MM.1S (cell line): ENCODE results near the gene A4GALT.
"Not testable (repeated sequence)": the region's sequence is repeated elsewhere in the genome, so short reads cannot be mapped to it uniquely, and the experiment has no call there.

Experiments used
- DNase-seq: peaks from one replicate; pipeline ENCODE4 v3.0.0-alpha.2; 2015
- H2AFZ ChIP-seq: fragments of 300-600 bp; sonication (generic); 2 replicates; pipeline ENCODE4 v1.6.0; 2016; ENCODE audit warnings: antibody characterized with exemption, low read length
- H3F3A ChIP-seq: fragments of 300-600 bp; sonication (generic); 2 replicates; pipeline ENCODE4 v1.6.1; 2016; ENCODE audit warnings: mild to moderate bottlenecking, antibody characterized with exemption, low read length, moderate library complexity, mixed read lengths; ENCODE audit not compliant: insufficient read depth
- H3K27ac ChIP-seq: fragments of 300-600 bp; sonication (generic); 2 replicates; pipeline ENCODE4 v1.5.1; 2016; ENCODE audit warnings: mild to moderate bottlenecking, low read length
- H3K27me3 ChIP-seq: fragments of 300-600 bp; sonication (generic); replicated peaks from 2 replicates; pipeline ENCODE4 v1.6.0; 2016; ENCODE audit warnings: low read length; ENCODE audit not compliant: insufficient read depth
- H3K36me3 ChIP-seq: fragments of 300-600 bp; sonication (generic); replicated peaks from 2 replicates; pipeline ENCODE4 v1.6.1; 2016; ENCODE audit warnings: mild to moderate bottlenecking, low read length, mixed read lengths; ENCODE audit not compliant: insufficient read depth
- H3K4me1 ChIP-seq: fragments of 300-600 bp; sonication (generic); 2 replicates; pipeline ENCODE4 v1.6.1; 2016; ENCODE audit warnings: low read length, mixed read lengths
- H3K4me2 ChIP-seq: fragments of 300-600 bp; sonication (generic); 2 replicates; pipeline ENCODE4 v1.6.0; 2016; ENCODE audit warnings: low read depth, low read length
- H3K4me3 ChIP-seq: fragments of 300-600 bp; sonication (generic); 2 replicates; pipeline ENCODE4 v1.5.1; 2016; ENCODE audit warnings: low read length, mixed read lengths
- H3K79me2 ChIP-seq: fragments of 300-600 bp; sonication (generic); 2 replicates; pipeline ENCODE4 v1.6.1; 2016; ENCODE audit warnings: mixed run types, low read length, mixed read lengths
- H3K9ac ChIP-seq: fragments of 300-600 bp; sonication (generic); 2 replicates; pipeline ENCODE4 v1.6.1; 2016; ENCODE audit warnings: low read length, mixed read lengths
- H3K9me2 ChIP-seq: fragments of 300-600 bp; sonication (generic); replicated peaks from 2 replicates; pipeline ENCODE4 v1.6.1; 2016; ENCODE audit warnings: mild to moderate bottlenecking, low read length, mixed read lengths; ENCODE audit not compliant: insufficient read depth
- H3K9me3 ChIP-seq: fragments of 300-600 bp; sonication (generic); replicated peaks from 2 replicates; pipeline ENCODE4 v1.6.1; 2016; ENCODE audit warnings: mild to moderate bottlenecking, low read length, mixed read lengths; ENCODE audit not compliant: insufficient read depth
- H4K20me1 ChIP-seq: fragments of 300-600 bp; sonication (generic); 2 replicates; pipeline ENCODE4 v1.6.1; 2016; ENCODE audit warnings: mild to moderate bottlenecking, low read length, moderate library complexity, mixed read lengths; ENCODE audit not compliant: insufficient read depth
- EZH2 ChIP-seq: fragments of 300-600 bp; sonication (generic); optimal IDR thresholded peaks from 2 replicates; pipeline ENCODE3; 2017; ENCODE audit warnings: low read depth, mild to moderate bottlenecking, antibody characterized with exemption, low read length, mixed read lengths
- EZH2phosphoT487 ChIP-seq: fragments of 300-600 bp; sonication (generic); IDR thresholded peaks from 2 replicates; pipeline ENCODE4 v1.6.1; 2018; ENCODE audit warnings: antibody characterized with exemption, low read length
- TF ChIP-seq, protein P1 (sequence below): fragments of 300-600 bp; sonication (generic); IDR thresholded peaks from 2 replicates; pipeline ENCODE4 v1.5.1; 2016; ENCODE audit warnings: antibody characterized with exemption, low read length, mixed read lengths

A4GALT gene

DNA sequence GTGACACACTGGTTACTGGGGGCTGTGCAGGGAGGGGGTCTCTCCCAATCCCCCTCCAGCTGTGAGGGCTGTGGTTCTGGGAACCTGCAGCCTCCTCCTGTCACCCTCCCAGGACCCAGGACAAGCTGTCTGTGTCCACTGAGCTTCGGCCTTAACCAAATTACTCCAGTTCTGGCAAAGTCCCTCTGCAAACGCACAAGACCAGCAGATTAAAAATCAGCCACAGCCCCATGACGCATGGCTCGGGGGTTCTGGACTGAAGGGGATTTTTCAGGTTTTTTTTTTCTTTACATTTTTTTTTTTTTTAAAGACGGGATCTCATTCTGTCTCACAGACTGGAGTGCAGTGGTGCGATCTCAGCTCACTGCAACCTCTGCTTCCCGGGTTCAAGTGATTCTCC lies 32.2 kb upstream of the A4GALT start:
- Histone ChIP-seq H3K4me3 (no peak overlapping the region), H3K9me2 (no peaks in the 10 kb centered on the region), H3K79me2 (no peaks in the 10 kb centered on the region), H3K27ac (no peak overlapping the region), H3K9me3 (no peaks in the 10 kb centered on the region), H2AFZ (no peak overlapping the region), H3K27me3 (0 out of 2 replicates have a peak, but pooled peaks cover 2% of the 10 kb centered on the region), H3K4me2 (no peak overlapping the region), H3K36me3 (no peaks in the 10 kb centered on the region), H3K4me1 (no peaks in the 10 kb centered on the region), H3K9ac (no peak overlapping the region), H3F3A (no peaks in the 10 kb centered on the region), H4K20me1 (no peaks in the 10 kb centered on the region)
- TF ChIP-seq, protein P1, sequence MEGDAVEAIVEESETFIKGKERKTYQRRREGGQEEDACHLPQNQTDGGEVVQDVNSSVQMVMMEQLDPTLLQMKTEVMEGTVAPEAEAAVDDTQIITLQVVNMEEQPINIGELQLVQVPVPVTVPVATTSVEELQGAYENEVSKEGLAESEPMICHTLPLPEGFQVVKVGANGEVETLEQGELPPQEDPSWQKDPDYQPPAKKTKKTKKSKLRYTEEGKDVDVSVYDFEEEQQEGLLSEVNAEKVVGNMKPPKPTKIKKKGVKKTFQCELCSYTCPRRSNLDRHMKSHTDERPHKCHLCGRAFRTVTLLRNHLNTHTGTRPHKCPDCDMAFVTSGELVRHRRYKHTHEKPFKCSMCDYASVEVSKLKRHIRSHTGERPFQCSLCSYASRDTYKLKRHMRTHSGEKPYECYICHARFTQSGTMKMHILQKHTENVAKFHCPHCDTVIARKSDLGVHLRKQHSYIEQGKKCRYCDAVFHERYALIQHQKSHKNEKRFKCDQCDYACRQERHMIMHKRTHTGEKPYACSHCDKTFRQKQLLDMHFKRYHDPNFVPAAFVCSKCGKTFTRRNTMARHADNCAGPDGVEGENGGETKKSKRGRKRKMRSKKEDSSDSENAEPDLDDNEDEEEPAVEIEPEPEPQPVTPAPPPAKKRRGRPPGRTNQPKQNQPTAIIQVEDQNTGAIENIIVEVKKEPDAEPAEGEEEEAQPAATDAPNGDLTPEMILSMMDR = no peak
- no peak for TF ChIP-seq EZH2
- no peak for TF ChIP-seq EZH2phosphoT487
- no peak for DNase-seq

DNA sequence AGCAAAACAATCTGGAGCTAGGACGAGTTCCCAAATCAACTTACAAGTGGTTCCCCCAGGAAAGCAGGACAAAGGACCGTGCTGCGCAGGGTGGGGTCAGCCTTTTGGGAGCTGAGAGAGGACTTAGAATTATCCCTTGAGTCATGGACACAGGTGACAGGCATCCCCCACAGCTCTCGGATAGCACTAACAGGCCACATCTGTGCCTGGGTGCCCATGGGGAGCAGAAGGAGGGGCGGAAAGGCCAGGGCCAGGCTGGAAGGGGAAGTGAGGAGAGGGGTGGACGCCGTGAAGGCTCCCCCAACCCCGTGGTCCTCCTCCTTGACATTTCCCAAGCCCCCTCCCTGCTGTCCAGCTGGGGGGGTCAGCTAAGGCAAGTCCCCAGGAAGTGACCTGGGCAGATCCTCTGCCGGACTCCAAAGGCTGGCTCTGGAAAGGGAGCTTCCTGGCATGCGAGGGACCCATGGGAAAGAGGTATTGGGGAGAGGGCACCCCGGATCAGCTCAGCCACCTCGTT lies 31.6 kb upstream of the A4GALT start:
- no peak overlapping the region for H3K4me2 ChIP-seq
- no peak overlapping the region for H2AFZ ChIP-seq
- TF ChIP-seq EZH2phosphoT487 (no peak), EZH2 (no peak)
- TF ChIP-seq, protein P1 = no peak
- H3K9me3 ChIP-seq = no peaks in the 10 kb centered on the region
- no peak overlapping the region for H3K9ac ChIP-seq
- no peaks in the 10 kb centered on the region for H3K9me2 ChIP-seq
- no peak for DNase-seq
- no peaks in the 10 kb centered on the region for H4K20me1 ChIP-seq
- 0 out of 2 replicates have a peak, but pooled peaks cover 2% of the 10 kb centered on the region for H3K27me3 ChIP-seq
- no peaks in the 10 kb centered on the region for H3K79me2 ChIP-seq
- no peaks in the 10 kb centered on the region for H3F3A ChIP-seq
- no peaks in the 10 kb centered on the region for H3K4me1 ChIP-seq
- H3K27ac ChIP-seq = no peak overlapping the region
- H3K4me3 ChIP-seq = no peak overlapping the region
- H3K36me3 ChIP-seq = no peaks in the 10 kb centered on the region

DNA sequence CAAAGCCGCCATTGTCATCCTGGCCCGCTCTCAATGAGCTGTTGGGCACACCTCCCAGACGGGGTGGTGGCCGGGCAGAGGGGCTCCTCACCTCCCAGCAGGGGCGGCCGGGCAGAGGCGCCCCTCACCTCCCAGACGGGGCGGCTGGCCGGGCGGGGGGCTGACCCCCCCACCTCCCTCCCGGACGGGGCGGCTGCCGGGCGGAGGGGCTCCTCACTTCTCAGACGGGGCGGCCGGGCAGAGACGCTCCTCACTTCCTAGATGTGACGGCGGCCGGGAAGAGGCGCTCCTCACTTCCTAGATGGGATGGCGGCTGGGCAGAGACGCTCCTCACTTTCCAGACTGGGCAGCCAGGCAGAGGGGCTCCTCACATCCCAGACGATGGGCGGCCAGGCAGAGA lies 29.8 kb upstream of the A4GALT start:
- H3K27me3 ChIP-seq, H3K9me2 ChIP-seq, H4K20me1 ChIP-seq, H3K79me2 ChIP-seq, H3K4me3 ChIP-seq, DNase-seq, H3K4me2 ChIP-seq, H3K27ac ChIP-seq, H3K9ac ChIP-seq, H3K36me3 ChIP-seq, H3K4me1 ChIP-seq, H2AFZ ChIP-seq, H3F3A ChIP-seq, H3K9me3 ChIP-seq: not testable (repeated sequence)

DNA sequence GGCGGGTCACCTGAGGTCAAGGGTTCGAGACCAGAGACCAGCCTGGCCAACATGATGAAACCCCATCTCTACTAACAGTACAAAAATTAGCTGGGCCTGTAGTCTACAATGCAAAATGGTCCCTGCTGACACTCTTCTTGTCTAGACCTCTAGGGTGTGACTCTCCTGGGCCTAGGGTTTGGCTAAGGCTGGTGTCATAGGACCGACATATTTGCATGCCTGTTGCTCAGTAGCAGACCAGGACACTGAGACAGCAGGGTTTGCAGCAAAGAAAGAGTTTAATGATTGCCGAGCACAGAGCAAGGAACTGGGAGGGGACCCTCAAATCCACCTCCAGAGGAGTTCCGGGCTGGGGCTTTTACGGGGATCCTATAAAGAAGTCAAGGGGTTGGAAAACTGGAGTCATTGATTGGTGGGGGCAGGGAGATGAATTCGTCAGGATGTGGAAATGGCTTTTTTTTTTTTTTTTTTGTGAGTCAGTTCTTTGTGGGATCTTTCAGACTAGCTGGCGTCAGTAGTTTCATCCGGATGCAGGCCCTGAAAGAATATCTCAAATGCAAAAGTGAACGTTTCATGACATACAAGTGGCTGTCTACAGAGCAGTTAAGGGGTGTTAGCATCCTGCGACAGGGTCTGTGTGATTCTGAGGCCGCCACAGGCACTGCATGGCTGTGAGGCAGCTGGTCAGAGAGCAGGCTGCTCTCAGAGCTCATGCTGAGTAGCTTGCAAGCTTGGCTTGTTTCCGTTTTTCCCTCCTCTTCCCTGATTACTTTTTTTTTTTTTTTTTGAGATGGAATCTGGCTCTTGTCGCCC lies 27.2 kb upstream of the A4GALT start:
- no peak for DNase-seq
- H3K4me2 ChIP-seq = no peak overlapping the region
- TF ChIP-seq EZH2phosphoT487 (no peak), EZH2 (no peak)
- TF ChIP-seq, protein P1 = no peak
- H3K4me3 ChIP-seq = no peak overlapping the region
- no peak overlapping the region for H3K27ac ChIP-seq
- no peaks in the 10 kb centered on the region for H3K4me1 ChIP-seq
- H3K9me2 ChIP-seq = no peaks in the 10 kb centered on the region
- no peaks in the 10 kb centered on the region for H4K20me1 ChIP-seq
- H2AFZ ChIP-seq = no peak overlapping the region
- H3K9ac ChIP-seq = no peak overlapping the region
- H3F3A ChIP-seq = no peaks in the 10 kb centered on the region
- no peaks in the 10 kb centered on the region for H3K79me2 ChIP-seq
- H3K27me3 ChIP-seq = 0 out of 2 replicates have a peak, but pooled peaks cover 2% of the 10 kb centered on the region
- no peaks in the 10 kb centered on the region for H3K9me3 ChIP-seq
- H3K36me3 ChIP-seq = no peaks in the 10 kb centered on the region
